WTC11 (cell line): ENCODE measurements around the gene NRG2. TPM values are rescaled to one million over a fixed set of nuclear protein-coding genes. Genes with fewer than 3 reads are reported as not detected.

Experiments
- ATAC-seq: fragments of 200-7000 bp; cut with Tn5 transposase; 2 replicates; pipeline ENCODE4 v1.10.0; 2021; ENCODE audit warnings: mild to moderate bottlenecking, moderate library complexity
- CTCF ChIA-PET: fragments of 300-600 bp; sonication (Branson Sonifier 250); formaldehyde crosslinking; loops from one replicate; lab custom pipeline; 2021; ENCODE audit warnings: antibody characterized with exemption; lab: Charles Lee
- POLR2A ChIA-PET: fragments of 350-600 bp; sonication (Branson Sonifier 250); formaldehyde crosslinking; loops from one replicate; lab custom pipeline; 2021; ENCODE audit warnings: antibody characterized with exemption; lab: Charles Lee
- DNase-seq: peaks from one replicate; pipeline ENCODE4 v3.0.0; 2021; ENCODE audit warnings: low spot score
- H3K27ac Mint-ChIP-seq: 2 replicates; pipeline ENCODE4 v1.8.0; 2021; ENCODE audit warnings: mixed read lengths
- H3K27me3 Mint-ChIP-seq: 2 replicates; pipeline ENCODE4 v1.8.0; 2021; ENCODE audit warnings: low read depth, mild to moderate bottlenecking, moderate library complexity, mixed read lengths
- H3K36me3 Mint-ChIP-seq: 2 replicates; pipeline ENCODE4 v1.8.0; 2021; ENCODE audit warnings: mixed read lengths
- H3K4me1 Mint-ChIP-seq: 2 replicates; pipeline ENCODE4 v1.8.0; 2022; ENCODE audit warnings: mixed read lengths
- H3K4me3 Mint-ChIP-seq: 2 replicates; pipeline ENCODE4 v1.8.0; 2021; ENCODE audit warnings: mild to moderate bottlenecking, moderate library complexity, mixed read lengths
- H3K9me3 Mint-ChIP-seq: 2 replicates; pipeline ENCODE4 v1.8.0; 2021; ENCODE audit warnings: mixed read lengths
- GTF2I ChIP-seq: fragments of 250-450 bp; sonication (Bioruptor Pico); conservative IDR thresholded peaks from 2 replicates; pipeline ENCODE4 v1.4.0; 2021; ENCODE audit warnings: mild to moderate bottlenecking
- IRF2 ChIP-seq: sonication (generic); formaldehyde crosslinking; IDR thresholded peaks from 2 replicates; pipeline ENCODE4 v1.8.0; 2022; ENCODE audit warnings: low read depth, missing genetic modification reagents, borderline replicate concordance
- OVOL2 ChIP-seq: fragments of 250-450 bp; sonication (Bioruptor Pico); IDR thresholded peaks from 2 replicates; pipeline ENCODE4 v1.9.0; 2021; ENCODE audit warnings: mild to moderate bottlenecking, borderline replicate concordance
- RELA ChIP-seq: sonication (generic); formaldehyde crosslinking; IDR thresholded peaks from 2 replicates; pipeline ENCODE4 v1.8.1; 2022; ENCODE audit warnings: missing genetic modification reagents, mild to moderate bottlenecking, borderline replicate concordance
- TEAD1 ChIP-seq: sonication (generic); formaldehyde crosslinking; IDR thresholded peaks from 2 replicates; pipeline ENCODE4 v1.8.0; 2022; ENCODE audit warnings: mild to moderate bottlenecking, missing genetic modification reagents
- ZNF121 ChIP-seq: sonication (generic); formaldehyde crosslinking; IDR thresholded peaks from 2 replicates; pipeline ENCODE4 v1.8.0; 2023; ENCODE audit warnings: missing genetic modification reagents
- total RNA-seq: library from RNA; stranded (reverse); gene quantifications from 3 replicates; pipeline ENCODE4 v1.2.3, GENCODE V29; 2021
- TF ChIP-seq, protein P1 (sequence below): sonication (generic); formaldehyde crosslinking; IDR thresholded peaks from 2 replicates; pipeline ENCODE4 v1.8.0; 2023; ENCODE audit warnings: missing genetic modification reagents
- TF ChIP-seq, protein P2 (sequence below): sonication (generic); formaldehyde crosslinking; conservative IDR thresholded peaks from 2 replicates; pipeline ENCODE4 v1.8.1; 2023; ENCODE audit warnings: mild to moderate bottlenecking, low read depth, missing genetic modification reagents, moderate library complexity
- TF ChIP-seq, protein P3 (sequence below): sonication (generic); formaldehyde crosslinking; IDR thresholded peaks from 2 replicates; pipeline ENCODE4 v1.8.0; 2023; ENCODE audit warnings: mild to moderate bottlenecking, missing genetic modification reagents
- TF ChIP-seq, protein P4 (sequence below): fragments of 250-450 bp; sonication (Bioruptor Pico); IDR thresholded peaks from 2 replicates; pipeline ENCODE4 v1.8.0; 2021; ENCODE audit warnings: mild to moderate bottlenecking
- TF ChIP-seq, protein P5 (sequence below): sonication (generic); formaldehyde crosslinking; IDR thresholded peaks from 2 replicates; pipeline ENCODE4 v1.8.1; 2022; ENCODE audit warnings: missing genetic modification reagents, borderline replicate concordance
- TF ChIP-seq, protein P6 (sequence below): fragments of 250-450 bp; sonication (Bioruptor Pico); IDR thresholded peaks from 2 replicates; pipeline ENCODE4 v2.1.2; 2022; ENCODE audit warnings: mild to moderate bottlenecking, moderate library complexity
- TF ChIP-seq, protein P7 (sequence below): sonication (generic); formaldehyde crosslinking; IDR thresholded peaks from 2 replicates; pipeline ENCODE4 v1.8.1; 2023; ENCODE audit warnings: mild to moderate bottlenecking, missing genetic modification reagents

NRG2 gene
- total RNA-seq, 1 experiment from 2014 or later, result 0.44 TPM

DNA sequence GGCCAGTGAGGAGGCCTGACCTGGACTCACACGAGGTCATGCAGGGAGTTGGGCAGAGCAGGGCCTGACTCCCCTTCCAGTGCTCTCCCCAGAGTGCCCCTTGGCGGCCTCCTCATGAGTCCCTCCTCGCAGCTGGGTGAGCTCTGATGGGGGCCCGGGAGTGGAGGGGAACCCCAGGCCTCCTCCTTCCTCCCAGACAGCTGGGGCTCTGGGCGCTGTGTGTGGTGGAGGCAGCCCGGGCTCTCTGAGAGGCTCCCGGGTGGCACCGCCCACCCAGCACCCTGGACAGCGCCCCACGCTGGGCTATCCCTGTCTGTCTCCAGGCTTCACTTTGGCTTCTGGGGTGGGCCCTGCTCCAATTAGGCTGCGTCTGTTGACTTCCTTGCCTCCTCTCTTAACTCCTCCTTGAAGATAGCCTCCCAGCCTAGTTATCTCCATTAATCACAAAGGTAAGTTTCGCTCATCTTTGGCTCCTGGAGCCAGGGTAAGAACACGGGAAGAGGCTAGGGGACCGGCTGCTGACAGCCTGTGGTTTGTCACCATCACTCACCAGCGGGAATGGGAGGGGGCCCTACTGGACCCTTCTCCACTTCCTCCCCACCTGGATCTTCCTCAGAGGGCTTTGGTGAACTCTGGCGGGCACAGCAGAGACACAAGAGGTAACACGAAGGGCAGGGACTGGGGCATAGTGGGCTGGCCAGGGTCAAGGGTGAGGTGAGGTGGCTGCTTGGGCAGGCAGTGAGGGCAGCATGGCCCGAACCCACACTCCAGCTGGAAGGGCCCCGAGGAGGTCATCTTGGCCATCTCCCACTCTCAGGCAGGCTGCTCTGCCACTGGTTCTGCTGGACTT is 234.4 kb downstream of the NRG2 start (continued):
- no peak for TF ChIP-seq IRF2 (CRISPR knock-in tag)
- TF ChIP-seq, protein P1, sequence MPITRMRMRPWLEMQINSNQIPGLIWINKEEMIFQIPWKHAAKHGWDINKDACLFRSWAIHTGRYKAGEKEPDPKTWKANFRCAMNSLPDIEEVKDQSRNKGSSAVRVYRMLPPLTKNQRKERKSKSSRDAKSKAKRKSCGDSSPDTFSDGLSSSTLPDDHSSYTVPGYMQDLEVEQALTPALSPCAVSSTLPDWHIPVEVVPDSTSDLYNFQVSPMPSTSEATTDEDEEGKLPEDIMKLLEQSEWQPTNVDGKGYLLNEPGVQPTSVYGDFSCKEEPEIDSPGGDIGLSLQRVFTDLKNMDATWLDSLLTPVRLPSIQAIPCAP (CRISPR knock-in tag), result peak; percentile 78; the same call in 1 of the 2 replicates
- TF ChIP-seq, all 79 proteins: peak for 10

DNA sequence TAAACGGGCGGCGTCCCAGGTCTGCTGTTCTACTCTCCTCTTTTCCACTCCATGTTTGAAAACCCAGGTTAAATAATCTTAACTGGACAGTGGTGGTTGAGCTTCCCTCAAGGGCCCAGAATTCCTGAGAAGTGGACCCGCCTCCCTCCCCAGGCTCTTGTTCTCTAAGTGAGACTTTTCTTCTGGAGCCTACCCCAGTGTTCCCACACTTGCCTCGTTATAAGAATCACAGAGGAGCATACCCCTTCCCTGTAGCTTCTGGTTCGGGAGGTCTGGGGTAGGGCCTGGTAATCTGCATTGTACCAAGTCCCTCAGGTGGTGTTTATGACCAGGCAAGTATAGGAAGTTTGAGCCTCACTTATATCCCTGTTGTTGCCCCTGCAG is 235.5 kb downstream of the NRG2 start:
- H3K4me1 Mint-ChIP-seq, result no peaks in the 10 kb centered on the region
- TF ChIP-seq, protein P2, sequence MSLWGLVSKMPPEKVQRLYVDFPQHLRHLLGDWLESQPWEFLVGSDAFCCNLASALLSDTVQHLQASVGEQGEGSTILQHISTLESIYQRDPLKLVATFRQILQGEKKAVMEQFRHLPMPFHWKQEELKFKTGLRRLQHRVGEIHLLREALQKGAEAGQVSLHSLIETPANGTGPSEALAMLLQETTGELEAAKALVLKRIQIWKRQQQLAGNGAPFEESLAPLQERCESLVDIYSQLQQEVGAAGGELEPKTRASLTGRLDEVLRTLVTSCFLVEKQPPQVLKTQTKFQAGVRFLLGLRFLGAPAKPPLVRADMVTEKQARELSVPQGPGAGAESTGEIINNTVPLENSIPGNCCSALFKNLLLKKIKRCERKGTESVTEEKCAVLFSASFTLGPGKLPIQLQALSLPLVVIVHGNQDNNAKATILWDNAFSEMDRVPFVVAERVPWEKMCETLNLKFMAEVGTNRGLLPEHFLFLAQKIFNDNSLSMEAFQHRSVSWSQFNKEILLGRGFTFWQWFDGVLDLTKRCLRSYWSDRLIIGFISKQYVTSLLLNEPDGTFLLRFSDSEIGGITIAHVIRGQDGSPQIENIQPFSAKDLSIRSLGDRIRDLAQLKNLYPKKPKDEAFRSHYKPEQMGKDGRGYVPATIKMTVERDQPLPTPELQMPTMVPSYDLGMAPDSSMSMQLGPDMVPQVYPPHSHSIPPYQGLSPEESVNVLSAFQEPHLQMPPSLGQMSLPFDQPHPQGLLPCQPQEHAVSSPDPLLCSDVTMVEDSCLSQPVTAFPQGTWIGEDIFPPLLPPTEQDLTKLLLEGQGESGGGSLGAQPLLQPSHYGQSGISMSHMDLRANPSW (CRISPR knock-in tag), result no peak
- TF ChIP-seq, protein P3, sequence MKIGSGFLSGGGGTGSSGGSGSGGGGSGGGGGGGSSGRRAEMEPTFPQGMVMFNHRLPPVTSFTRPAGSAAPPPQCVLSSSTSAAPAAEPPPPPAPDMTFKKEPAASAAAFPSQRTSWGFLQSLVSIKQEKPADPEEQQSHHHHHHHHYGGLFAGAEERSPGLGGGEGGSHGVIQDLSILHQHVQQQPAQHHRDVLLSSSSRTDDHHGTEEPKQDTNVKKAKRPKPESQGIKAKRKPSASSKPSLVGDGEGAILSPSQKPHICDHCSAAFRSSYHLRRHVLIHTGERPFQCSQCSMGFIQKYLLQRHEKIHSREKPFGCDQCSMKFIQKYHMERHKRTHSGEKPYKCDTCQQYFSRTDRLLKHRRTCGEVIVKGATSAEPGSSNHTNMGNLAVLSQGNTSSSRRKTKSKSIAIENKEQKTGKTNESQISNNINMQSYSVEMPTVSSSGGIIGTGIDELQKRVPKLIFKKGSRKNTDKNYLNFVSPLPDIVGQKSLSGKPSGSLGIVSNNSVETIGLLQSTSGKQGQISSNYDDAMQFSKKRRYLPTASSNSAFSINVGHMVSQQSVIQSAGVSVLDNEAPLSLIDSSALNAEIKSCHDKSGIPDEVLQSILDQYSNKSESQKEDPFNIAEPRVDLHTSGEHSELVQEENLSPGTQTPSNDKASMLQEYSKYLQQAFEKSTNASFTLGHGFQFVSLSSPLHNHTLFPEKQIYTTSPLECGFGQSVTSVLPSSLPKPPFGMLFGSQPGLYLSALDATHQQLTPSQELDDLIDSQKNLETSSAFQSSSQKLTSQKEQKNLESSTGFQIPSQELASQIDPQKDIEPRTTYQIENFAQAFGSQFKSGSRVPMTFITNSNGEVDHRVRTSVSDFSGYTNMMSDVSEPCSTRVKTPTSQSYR (CRISPR knock-in tag), result no peak
- TF ChIP-seq, all 79 proteins: peak for 0
- no peak for DNase-seq

DNA sequence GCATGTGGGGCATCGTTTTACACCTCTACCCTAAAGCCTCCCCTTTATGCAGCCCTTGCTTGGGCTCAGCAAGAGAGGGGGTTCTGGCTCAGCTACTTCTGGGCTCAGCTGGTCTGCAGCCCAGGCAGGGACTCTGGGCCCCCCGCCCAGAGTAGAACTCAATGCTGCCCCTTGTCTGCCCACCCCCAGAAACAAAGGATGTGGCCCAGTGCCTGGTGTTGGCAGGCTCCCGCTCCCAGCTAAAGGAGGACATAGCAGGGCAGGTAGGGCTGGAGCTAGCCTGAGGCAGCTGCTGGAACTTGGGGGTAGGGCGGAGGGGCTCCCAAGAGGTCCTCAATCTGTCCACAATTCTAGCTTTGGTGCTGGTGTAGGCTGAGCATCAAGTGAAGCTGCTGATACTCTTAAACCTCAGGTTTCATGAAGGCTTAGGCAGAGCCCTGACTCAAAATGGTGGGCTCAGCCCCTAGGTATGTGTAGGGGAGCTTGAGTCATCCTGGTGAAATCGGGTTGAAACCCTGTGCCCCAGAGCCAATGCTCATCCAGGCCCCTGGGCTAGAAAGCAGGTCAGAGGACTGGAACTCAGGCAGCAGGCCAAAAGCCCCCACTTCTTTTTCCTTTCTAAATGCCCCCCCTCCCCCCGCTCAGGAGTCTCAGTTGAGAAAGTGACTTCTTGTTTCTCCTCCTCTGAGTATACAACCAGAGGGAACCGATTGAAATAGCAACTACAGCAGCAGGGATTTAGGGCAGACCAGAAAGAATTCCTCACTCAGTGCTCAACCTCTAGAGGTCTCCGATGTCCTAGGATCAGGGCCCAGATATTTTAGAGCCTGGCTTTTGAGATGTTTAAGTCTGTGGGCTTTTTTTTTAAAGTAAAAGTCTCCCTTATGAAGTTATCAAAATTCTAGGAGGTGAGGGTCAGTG is 236.1 kb downstream of the NRG2 start:
- ChIA-PET POLR2A (no interaction called here), CTCF (interaction anchor here (0.8 to 2.6 kb wide), 3 partner anchors 19 to 162 kb away, joined by 3 to 14 read pairs (median 13); no protein-coding TSS in a partner anchor)
- Mint-ChIP-seq H3K4me3 (no peak overlapping the region), H3K27me3 (peaks cover 8% of the 10 kb centered on the region), H3K36me3 (no peaks in the 10 kb centered on the region), H3K4me1 (no peaks in the 10 kb centered on the region), H3K27ac (no peak overlapping the region), H3K9me3 (no peaks in the 10 kb centered on the region)
- DNase-seq (no peak), ATAC-seq (no peak)
- TF ChIP-seq RELA (no peak), GTF2I (no peak), OVOL2 (CRISPR knock-in tag) (no peak), ZNF121 (CRISPR knock-in tag) (no peak), TEAD1 (CRISPR knock-in tag) (no peak)
- TF ChIP-seq, protein P4, sequence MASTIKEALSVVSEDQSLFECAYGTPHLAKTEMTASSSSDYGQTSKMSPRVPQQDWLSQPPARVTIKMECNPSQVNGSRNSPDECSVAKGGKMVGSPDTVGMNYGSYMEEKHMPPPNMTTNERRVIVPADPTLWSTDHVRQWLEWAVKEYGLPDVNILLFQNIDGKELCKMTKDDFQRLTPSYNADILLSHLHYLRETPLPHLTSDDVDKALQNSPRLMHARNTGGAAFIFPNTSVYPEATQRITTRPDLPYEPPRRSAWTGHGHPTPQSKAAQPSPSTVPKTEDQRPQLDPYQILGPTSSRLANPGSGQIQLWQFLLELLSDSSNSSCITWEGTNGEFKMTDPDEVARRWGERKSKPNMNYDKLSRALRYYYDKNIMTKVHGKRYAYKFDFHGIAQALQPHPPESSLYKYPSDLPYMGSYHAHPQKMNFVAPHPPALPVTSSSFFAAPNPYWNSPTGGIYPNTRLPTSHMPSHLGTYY (CRISPR knock-in tag), result no peak
- TF ChIP-seq, protein P5, sequence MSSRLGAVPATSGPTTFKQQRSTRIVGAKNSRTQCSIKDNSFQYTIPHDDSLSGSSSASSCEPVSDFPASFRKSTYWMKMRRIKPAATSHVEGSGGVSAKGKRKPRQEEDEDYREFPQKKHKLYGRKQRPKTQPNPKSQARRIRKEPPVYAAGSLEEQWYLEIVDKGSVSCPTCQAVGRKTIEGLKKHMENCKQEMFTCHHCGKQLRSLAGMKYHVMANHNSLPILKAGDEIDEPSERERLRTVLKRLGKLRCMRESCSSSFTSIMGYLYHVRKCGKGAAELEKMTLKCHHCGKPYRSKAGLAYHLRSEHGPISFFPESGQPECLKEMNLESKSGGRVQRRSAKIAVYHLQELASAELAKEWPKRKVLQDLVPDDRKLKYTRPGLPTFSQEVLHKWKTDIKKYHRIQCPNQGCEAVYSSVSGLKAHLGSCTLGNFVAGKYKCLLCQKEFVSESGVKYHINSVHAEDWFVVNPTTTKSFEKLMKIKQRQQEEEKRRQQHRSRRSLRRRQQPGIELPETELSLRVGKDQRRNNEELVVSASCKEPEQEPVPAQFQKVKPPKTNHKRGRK (CRISPR knock-in tag), result no peak
- TF ChIP-seq, protein P6, sequence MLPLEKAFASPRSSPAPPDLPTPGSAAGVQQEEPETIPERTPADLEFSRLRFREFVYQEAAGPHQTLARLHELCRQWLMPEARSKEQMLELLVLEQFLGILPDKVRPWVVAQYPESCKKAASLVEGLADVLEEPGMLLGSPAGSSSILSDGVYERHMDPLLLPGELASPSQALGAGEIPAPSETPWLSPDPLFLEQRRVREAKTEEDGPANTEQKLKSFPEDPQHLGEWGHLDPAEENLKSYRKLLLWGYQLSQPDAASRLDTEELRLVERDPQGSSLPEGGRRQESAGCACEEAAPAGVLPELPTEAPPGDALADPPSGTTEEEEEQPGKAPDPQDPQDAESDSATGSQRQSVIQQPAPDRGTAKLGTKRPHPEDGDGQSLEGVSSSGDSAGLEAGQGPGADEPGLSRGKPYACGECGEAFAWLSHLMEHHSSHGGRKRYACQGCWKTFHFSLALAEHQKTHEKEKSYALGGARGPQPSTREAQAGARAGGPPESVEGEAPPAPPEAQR (CRISPR knock-in tag), result no peak
- TF ChIP-seq, protein P7, sequence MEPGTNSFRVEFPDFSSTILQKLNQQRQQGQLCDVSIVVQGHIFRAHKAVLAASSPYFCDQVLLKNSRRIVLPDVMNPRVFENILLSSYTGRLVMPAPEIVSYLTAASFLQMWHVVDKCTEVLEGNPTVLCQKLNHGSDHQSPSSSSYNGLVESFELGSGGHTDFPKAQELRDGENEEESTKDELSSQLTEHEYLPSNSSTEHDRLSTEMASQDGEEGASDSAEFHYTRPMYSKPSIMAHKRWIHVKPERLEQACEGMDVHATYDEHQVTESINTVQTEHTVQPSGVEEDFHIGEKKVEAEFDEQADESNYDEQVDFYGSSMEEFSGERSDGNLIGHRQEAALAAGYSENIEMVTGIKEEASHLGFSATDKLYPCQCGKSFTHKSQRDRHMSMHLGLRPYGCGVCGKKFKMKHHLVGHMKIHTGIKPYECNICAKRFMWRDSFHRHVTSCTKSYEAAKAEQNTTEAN (CRISPR knock-in tag), result no peak

More for the DNA sequence above, 235.5 kb downstream of the NRG2 start:
- no peak for ATAC-seq
- ChIA-PET CTCF (interaction anchor here (0.8 to 2.6 kb wide), 3 partner anchors 20 to 161 kb away, joined by 3 to 14 read pairs (median 13); no protein-coding TSS in a partner anchor), POLR2A (no interaction called here)
- Mint-ChIP-seq H3K9me3 (no peaks in the 10 kb centered on the region), H3K4me3 (no peak overlapping the region), H3K27me3 (peaks cover 3% of the 10 kb centered on the region; the same call in 1 of the 2 replicates), H3K36me3 (no peaks in the 10 kb centered on the region), H3K27ac (no peak overlapping the region)
